NCI-H2171 (cell line): Measurements from ENCODE around the gene SIGLEC15.
"Not testable (repeated sequence)": the region's sequence is repeated elsewhere in the genome, so short reads cannot be mapped to it uniquely, and the experiment has no call there.

Experiments
- DNase-seq: peaks from one replicate; lab custom pipeline; 2025; lab: John Stamatoyannopoulos, UW

Gene SIGLEC15

DNA sequence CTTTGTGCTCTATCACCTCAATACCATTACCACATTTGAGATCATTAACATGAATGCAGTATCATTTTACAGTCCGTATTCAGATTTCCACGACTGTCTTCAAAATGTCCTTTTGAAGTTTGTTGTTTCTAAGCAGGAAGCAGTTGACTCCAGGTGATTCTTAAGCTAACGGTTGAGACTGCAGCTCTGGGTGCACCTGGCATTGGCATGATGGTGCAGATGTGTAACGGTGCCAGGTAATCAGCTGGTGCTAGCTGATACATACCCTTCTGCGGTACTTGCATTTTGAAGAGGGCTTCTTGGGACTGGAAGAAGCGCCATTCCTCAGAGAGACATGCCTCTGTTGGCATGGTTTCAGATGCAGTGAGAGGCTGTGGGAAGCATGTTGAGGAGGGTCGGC is 19.5 kb downstream of the SIGLEC15 start:
- no peak for DNase-seq

DNA sequence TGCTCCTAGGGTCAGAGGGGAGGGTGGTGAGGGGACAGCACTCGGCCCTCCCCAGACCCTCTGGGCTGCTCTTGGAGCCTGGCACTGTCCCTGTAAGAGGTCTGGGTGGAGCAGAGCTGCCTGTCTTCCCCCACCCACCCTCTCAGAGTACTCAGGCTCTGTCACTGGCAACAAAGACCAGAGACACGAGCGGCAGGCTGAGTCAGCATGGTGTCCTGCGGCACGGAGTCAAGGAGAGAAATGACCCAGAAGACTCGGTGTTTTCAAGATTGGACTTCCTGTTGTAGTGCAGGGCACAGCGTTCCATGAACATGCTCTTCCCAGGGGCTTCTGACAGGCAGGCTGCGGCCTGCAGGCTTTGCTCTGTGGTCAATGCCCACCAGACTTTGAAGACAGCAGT is 19.9 kb downstream of the SIGLEC15 start:
- no peak for DNase-seq

DNA sequence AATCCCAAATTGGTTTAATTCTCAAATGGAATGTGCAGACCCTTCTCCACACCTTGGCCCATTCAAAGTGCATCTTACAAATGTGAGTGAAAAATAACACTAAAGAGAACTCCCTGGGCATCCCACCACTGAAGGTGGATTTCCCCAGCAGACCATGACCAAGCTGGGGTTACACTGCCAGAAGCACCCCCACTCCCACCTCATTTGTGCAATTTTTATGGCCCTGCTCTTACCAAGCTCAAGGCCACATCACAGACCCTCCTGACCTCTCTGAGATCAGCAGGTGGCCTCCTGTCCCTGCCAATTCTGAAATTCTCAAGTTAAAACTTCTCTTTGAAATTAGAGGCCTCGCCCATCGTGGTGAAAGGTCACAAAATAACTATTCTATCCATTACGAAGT is 21.6 kb downstream of the SIGLEC15 start:
- DNase-seq, result no peak

DNA sequence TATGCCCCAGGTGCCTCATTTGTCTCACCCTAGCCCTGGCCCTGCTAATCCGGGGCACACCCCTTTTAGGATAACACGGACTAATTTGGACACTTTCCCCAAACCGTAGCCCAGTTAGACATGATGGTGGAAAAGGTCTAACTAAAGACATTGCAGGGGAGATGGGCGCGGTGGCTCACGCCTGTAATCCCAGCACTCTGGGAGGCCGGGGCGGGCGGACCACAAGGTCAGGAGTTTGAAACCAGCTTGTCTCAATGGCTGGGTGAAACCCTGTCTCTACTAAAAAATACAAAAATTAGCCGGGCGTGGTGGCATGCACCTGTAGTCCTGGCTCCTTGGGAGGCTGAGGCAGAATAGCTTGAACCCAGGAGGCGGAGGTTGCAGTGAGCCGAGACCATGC is 23.2 kb downstream of the SIGLEC15 start:
- not testable (repeated sequence) for DNase-seq

DNA sequence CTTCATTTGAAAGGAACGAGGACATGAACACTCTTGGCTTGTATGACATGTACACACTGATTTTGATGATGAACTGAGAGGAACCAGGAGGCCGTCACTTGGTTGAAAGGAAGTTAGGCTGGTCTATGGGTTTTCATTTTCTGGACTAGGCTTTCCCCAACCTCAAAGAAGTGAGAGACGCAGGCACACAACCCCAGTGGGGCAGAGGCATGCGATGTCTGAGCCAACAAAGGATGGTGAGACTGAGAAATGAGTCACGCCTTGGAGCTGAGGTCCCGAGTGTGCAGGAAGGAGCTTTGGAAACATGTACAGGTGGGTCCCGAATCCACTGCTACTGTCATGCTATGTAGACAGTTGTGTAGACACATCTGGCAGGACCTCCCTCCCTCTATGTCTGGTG is 24.1 kb downstream of the SIGLEC15 start:
- no peak for DNase-seq

DNA sequence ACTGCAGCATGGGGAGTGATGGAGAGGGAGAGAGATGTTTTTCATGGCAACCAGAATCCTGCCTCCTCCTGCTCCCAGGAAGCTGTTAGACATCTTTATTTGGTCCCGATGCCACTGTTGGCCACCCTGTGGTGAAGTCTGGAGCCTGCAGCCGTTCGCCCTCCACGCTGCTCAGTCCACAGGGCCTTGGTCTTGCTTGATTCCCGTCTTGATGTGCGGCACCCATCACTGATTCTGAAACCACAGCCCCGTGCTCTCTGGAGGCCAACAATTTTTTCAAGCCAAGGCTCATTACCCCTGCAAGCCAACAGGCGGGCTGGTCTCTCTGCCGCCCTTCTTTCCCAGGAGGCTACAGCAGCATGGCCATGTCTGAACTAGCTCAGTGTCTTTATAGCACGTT is 24.5 kb downstream of the SIGLEC15 start:
- DNase-seq, result no peak

DNA sequence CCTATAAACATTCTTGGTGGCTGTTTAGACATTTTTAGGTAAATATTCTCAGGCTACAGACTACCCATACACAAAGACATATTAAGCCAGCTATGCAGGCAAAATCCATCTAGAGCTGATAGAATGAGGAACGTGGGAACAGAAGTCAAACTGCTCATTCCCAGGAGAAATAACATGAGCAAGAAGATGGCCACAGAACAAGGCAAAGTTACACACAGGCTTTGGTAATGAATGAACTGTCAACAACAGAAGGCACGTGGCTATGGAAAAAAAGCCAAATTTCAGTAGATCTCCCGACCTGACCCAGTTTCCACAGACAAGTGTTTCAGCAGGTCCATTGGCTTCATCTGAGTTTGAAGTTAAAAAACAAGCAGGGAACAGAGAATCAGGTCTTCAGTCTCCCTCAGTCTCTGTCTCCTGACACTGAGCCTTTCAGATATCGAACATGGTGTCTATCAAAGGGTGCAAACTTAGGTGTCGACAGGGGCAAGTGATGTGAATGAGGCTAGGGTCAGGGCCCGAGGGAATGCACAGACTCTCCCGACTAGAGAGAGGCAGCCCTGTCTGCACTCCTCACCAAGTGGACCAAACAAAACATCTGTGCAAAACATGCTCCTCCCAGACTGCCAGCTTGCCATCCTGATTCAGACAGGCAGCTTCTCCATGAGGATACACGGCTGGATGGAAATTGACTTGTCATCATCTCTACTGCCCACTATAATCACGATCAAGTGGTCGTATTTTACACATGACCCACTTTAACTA is 25.9 kb downstream of the SIGLEC15 start:
- DNase-seq, result no peak

DNA sequence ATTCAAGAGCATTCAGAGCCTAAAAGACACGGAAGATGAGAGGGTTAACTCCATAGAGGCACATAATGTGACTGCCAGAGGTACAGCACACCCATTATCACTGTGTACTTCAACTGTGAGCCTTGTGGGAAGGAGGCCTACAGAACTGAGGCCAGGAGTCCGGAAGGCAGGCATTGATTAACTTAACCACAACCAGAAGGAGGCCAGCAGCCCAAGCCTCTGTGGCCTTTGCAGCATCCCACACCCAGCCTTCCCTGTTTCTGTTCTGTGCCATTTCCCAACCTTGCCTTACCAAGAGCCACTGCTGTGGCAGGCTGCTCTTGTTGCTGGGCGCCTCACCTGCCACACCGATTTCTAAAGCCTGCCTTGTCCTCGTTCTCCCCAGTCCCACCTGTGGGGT is 27.2 kb downstream of the SIGLEC15 start:
- no peak for DNase-seq

DNA sequence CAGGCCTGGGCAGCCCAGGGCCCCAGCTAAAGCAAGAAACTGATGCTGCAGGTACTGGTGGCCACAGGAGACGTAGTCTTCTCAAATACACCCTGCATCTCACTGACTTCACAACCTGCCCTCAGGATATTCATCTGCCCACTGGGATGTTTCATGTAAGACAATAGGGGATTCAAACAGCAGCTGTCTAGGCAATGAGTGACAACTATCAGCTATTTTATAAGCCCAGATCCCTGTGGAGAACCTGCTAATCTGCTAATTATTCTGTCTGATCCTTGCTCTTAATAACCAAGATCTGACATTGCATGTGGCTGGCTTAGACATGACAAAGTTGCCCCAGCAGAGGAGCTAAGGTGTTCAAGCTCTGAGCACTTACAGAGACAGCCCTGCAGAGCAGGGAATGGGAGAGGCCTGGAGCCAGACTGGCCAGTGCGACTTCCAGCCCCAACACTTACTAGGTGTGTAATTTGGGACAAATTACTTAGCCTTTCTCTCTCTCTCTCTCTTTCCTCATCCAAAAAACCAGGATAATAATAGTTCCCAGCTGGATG is 28.6 kb downstream of the SIGLEC15 start:
- DNase-seq, result no peak

DNA sequence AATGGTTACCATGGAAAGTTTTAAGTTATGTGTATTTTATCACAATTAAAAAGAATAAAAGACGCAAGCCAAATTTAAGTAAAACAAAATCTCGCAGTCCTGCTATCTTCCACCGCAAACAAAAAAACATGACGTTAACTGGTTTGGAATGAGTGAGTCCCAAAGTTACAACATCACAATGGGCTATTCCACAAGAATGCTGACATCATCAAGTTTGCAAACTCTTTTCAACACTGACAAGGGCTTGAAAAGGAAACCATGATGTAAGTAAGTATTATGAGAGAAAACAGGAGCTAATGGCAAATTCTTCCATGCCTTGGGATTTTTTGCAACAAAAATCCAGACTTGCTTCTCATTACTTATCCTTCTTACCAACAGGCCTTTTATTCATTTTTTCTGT is 31.1 kb downstream of the SIGLEC15 start:
- no peak for DNase-seq

DNA sequence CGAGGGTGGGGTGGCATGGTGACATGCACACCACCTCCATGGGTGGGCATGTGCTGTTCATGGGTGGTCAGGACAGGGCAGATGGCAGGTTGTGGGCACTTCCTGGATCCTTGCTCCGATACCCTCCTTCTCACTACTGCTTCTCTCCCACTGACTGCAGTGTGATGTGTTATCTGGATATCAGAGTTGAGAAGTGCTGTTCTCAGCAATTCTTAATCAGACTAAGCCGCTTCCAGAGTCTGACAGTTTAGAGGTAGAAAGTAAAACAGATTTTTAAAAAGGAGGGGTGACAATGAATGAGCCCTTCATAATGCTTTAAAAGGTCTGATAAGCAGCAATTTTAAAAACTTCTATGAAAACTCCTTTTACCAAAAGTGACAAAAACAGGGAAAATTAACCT is 33.9 kb downstream of the SIGLEC15 start:
- no peak for DNase-seq

DNA sequence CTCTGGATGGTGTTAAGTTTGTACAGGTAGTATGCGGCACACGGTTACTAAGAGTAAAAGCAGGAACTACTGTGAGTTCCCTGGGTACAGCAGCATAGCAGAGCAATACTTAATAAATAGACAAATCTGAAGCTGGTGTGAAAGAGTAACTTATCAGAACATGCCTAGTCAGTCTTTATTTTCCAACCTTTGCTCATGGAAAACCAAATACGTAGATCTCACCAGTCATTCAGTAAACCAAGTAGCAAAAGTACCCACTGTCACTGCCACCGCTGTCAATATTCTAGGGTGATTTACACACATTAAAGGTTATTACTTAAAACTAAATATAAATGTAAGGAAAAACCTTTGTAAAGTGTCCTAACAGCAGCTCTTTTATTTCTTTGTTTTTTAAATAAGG is 35.0 kb downstream of the SIGLEC15 start:
- DNase-seq, result no peak

DNA sequence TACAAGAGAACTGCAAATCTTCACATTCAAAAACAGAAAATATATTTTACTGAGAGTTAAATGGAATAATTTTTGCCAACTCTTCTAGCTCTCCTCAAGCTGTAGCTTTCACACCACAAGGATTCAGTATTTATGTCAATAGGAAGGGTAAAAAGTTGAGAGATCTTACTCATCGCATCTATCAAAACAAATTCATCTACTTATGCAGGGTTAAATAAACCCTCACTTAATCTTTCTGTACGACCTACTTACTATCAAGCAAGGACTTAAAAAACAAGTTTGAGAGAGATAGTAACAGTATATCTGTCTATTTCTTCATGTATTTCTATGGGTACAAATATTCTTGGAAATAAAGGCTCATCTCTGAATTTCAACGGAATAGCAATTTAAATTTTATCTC is 35.5 kb downstream of the SIGLEC15 start:
- no peak for DNase-seq

DNA sequence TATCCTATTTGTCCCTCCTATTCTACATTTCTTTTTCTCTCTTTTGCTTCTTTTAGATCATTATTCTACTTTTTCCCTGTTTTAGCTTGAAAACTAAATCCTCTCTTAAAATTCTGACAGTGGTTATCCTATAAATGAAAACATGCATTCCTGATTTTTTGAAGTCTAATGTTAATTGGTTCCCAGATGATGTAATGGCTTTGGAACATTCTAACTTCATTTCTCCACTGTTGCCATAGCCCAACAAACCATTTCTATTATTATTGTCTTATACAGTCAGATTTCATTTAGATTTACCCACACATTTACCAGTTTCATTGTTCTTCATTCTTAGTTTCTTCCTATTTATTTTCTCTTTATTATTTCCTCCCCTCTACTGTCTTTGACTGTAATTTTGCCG is 36.5 kb downstream of the SIGLEC15 start:
- no peak for DNase-seq

DNA sequence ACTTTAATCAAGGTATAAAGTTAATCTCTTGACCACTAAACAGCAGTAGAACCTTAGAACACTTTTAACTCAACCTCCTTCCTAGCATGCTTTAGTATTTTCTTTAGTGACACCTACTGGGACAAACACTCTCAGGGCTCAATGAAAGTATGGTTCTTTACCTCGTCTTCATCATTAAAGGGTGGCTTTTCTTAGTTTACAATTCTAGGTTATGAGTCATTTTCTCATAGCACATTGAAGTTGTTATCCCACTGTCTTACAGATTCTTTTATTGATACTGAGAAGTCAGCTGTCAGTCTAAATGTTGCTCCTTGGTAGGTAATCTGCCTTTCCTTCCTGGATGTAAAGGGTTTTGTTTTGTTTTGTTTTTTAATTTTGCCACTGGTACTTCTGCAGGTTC is 38.0 kb downstream of the SIGLEC15 start:
- no peak for DNase-seq

DNA sequence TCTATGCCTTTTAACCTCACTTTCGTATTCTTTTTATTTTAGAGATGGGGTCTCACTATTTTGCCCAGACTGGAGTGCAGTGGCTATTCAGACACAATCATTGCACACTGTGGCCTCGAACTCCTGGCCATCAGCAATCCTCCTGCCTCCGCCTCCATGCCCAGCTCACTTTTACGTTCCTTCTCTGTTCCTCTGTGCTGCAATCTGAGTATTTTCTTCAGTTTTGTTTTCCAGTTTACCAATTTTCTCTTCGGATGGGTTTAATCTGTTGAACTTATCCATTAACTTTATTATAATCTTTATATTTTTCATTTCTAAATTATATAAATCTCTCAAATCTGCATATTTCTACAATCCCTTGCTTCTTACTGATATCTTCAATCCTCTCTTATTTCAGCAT is 38.6 kb downstream of the SIGLEC15 start:
- no peak for DNase-seq

DNA sequence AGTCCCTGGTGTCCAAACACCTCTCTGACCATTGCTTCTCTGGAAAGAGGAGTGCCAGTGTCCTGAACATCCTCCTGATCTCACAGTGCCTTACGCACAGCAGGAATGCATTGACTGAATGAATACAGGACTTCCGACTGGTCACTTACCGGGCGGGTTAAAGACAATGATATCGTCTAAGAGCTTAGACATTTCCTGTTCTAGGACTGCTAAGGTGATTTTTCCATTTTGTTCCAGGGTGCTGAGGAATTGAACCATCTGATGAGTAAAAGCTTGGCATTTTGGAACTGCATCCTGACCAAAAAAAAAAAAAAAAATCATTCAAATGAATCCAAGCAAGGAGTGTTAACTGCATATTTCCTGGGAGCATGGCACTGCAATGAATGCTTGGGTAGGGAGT is 40.0 kb downstream of the SIGLEC15 start:
- DNase-seq, result no peak

DNA sequence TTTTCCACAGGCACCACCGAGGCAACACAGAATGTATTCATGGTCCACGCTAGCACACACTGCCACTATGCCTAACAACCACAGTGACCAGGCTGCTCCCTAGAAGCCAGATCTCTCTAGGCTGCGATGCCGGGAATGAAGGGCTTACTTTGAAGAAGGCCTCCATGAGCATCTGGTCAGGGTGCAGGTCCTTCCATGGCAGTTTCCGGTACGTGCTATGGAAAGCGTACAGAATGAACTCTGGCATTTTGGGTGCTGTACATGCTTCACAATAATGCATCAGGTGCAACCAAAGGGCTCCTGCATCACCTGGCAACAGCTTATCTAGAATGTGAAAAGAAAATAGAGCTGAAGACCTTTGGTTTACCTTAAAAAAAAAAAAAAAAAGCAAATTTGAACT is 44.9 kb downstream of the SIGLEC15 start:
- DNase-seq, result no peak

DNA sequence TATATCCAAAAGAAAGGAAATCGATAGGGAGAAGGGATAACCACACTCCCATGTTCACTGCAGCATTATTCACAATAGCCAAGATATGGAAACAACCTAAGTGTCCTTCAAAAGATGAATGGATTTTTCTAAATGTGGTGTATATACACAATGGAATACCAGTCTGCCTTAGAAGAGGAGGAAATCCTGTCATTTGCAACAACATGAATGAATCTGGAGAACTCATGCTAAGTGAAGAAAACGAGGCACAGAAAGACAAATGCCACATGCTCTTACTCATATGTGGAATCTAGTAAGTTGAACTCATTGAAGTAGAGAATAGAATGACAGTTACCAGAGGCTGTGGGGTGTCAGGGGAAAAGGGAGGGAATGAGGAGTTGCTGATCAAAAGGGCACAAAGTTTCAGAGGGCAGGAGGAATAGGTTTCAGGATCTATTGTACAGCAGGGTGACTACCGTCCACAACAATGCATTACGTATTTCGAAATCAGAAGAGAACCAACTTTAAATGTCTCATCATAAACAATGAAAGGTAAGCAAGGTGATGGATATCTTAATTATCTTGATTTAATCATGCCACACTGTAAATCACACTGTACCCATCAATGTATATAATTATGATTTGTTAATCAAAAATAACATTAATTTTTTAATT is 46.1 kb downstream of the SIGLEC15 start:
- no peak for DNase-seq

DNA sequence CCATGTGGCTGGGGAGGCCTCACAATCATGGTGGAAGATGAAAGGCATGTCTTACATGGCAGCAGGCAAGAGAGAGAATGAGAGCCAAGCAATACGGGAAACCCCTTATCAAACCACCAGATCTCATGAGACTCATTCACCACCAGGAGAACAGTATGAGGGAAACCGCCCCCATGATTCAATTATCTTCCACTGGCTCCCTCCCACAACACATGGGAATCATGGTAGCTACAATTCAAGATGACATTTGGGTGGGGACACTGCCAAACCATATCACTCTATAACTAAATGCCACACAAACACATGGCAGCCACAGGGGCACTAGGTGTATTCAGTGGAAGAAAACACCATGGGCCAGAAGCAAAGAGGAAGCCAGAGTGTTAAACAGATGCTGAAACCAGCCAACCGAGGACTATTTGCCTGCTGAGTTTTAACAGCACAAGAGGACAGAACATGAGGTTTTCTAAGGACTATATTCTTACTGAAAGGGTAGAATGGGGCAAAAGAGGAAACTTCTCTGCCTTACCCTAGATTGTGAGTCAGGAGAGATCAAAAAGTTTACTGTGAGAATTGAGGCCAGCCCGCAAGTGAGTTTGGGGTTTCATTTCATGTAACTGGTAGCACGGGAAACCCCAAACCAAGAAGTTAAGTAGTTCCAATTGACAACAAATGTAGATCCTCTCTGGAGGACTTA is 49.2 kb downstream of the SIGLEC15 start:
- DNase-seq, result no peak

DNA sequence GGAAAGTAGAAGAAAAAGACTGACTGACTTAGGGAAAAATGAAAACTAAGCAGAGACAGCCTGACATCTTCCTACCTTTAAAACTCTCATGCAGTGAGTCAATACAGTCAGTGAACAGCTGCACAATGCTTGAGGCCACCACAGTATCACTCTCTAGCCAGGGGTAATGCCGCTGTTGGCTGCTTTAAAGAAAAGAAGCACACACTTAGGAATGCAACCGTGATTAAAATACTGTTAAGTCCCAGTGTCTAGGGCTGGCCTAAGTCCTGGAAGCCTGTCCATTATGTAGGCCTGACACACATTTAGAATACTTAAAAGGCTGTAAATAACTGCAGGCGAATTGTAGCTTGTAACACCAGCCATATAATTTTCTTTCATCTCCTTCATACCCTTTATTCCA is 50.7 kb downstream of the SIGLEC15 start:
- DNase-seq, result no peak

DNA sequence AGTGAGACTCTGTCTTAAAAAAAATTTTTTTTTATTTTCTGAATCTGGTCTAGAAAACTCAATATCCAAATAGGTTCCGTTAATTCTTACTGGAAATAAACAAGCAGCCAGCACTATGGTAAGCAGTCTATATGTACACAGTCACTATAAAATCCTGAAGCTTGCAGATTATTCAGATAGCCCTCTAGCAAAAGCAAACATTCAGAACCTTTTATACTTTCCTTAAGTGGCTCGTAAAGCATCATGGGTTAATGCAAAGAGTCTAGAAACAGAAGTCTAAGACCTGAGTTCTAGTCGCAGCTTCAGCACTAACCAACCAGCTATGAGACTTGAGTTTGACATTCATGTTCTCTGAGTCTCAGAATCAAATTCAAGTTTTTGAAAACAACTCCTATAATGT is 51.9 kb downstream of the SIGLEC15 start:
- DNase-seq, result no peak
